NCI-H2081 treated with DMSO at 0.1 percent for 48 hours (cell line): ENCODE data around the gene PRKCQ.
"Not testable (repeated sequence)": the region's sequence is repeated elsewhere in the genome, so short reads cannot be mapped to it uniquely, and the experiment has no call there.

Experiments used
- DNase-seq: peaks from one replicate; lab custom pipeline; 2025; lab: John Stamatoyannopoulos, UW

Gene PRKCQ

DNA sequence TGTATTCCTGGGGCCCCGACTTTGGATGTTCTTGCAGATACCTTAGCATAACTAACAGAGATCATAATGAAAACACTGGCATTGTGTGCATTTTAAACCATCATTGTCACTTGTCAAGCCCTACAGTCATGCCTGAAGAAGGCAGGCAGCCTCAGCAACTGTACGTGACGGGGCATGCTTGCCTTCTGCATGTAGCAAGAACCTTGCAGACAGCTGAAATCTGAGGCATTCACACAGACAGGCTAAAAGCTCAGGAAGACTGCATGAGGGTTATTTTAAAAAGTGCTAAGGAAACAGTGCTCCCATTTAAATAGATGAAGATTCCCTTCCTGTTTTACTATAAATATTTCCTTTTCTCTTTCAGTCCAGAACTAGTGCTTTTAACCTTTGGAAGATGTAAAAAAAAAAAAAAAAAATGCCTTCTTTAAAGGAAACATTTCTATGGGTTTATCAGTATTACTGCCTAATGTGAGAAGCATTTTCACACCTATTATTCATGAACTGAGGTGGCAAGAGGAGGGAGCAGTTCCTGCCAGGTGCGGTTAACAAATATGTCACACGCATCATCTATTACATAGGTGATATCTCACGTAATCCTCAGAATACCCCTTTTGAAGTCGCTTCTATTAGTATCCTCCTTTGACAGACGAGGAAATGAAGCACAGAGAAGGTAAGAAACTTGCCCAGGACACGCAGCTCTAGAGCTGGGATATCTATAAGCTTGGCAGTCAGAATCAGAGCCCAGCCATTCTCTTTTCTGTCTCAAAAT lies 88.1 kb downstream of the PRKCQ start:
- DNase-seq = no peak

DNA sequence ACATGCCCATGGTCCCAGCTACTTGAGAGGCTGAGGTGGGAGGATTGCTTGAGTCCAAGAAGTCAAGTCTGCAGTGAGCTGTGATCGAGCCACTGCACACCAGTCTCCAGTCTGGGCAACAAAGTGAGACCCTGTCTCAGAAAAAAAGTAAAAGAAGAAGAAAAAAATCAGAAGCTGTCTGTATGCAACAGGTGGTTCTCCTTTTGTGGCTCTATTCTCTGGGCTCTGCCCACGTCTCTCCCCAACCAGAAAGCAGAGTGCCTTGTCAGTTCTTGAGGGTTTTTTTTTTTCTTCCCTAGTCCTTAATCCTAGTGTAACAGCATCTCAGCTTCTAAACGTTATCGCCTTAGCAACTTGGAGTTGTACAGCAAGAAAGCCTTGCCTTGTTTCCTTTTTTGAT lies 89.5 kb downstream of the PRKCQ start:
- no peak for DNase-seq

DNA sequence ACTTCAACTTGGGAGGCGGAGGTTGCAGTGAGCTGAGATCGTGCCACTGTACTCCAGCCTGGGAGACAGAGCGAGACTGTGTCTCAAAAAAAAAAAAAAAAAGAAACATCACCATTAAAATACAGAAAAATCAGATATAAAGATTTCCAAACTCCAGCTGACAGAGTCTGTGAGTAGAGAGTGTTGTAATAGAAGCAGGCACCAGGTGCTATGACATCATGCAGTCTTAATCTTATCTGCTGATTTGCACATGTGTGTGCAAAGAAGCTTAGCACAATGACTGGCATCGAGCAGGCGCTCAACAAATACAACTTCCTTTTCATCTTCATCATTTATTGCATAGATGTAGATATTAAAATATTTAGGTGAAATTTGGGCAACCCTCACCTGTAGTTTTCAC lies 92.2 kb downstream of the PRKCQ start:
- DNase-seq = no peak

DNA sequence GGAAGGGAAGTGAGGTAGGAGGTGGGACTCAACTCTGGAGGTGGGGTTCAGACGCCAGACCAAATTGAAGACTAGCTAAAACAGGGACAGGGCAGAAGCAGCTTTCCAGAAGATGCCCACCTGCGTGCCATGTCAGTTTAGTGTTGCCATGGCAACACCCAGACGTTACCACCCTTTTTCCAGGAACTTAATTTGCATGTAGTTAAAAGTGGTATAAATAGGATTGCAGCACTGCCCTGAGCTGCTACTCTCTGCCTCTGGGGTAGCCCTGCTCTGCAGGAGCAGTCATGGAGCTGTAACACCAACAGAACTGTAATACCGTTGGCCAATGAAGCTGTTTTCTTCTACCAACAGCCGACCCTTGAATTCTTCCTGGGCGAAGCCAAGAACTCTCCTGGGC lies 93.8 kb downstream of the PRKCQ start:
- no peak for DNase-seq

DNA sequence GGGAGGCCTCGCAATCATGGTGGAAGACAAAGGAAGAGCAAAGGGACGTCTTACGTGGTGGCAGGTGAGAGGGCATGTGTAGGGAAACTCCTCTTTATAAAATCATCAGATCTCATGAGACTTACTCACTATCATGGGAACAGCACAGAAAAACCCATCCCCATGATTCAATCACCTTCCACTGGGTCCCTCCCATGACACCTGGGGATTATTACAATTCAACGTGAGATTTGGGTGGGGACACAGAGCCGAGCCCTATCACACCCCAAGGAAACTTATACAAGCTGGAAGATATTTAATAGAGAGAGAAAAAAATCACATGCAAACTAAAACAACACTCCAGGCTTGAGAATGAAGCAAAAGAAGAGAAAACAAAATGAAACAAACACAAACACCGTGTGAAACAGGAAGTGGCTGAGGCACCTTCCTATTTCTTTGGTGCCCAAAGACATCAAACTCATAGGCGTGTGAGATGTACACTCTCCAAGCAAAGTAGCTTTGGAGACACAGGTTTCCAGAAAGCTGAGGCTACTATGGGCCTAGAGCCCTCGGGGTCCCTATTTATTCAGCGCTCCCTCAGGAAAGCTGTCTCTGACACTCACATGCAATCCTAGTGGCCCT lies 97.2 kb downstream of the PRKCQ start:
- DNase-seq = no peak

DNA sequence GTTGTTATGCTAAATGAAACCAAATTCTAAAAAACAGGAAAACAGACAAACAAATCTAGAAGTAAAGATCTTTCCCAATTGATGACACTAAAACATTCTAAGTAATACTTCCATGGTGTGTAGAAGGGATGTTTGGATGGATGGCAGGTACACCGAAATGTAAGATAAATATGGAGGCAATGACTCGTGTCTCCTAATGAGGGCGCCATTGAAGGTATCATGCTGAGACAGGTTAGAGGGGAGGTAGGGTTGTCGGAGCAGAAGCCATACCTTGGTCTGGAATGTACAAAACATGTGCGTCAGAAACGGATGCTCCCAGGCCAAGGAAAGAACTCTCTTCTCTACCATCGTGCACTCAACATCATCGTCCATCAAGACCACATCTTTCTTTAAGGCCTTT lies 101.4 kb downstream of the PRKCQ start:
- no peak for DNase-seq

DNA sequence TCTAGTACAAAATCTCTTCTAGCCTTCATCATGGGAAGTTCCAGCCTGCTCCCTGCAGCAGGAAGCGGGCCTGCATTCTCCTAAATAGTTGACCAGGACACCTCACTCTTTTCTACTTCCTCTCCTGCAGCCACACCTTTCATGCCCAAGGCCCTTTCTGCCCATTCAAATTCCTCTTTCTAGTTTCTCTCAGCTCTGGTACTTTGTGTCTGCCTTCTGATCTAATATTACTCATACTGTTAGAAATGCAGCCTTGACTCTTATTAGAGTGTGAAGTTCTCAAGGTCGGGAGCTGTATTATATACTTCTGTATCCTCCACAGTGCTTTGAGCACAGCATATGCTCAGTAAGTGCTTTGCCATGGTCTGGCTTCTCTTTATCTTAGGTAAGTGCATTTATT lies 103.1 kb downstream of the PRKCQ start:
- no peak for DNase-seq

DNA sequence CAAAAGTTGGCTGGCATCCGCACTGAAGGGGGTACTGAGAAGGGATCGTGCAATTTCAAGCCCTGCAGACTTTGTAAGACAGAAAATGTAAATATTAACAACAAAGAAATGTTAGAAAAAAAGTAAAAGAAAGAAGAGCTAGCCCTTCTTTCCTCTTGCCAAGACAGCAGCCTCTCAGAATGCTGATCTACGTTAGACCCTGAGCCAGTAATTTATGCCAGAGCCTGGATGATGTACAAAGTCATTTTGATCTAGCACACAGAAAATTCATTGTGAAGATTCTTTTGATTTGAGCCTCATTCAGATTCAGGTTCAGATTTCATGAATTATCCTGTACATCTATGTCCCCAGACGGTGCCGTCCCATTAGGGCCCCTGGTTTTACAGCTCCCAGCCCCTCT lies 105.2 kb downstream of the PRKCQ start:
- DNase-seq = no peak

DNA sequence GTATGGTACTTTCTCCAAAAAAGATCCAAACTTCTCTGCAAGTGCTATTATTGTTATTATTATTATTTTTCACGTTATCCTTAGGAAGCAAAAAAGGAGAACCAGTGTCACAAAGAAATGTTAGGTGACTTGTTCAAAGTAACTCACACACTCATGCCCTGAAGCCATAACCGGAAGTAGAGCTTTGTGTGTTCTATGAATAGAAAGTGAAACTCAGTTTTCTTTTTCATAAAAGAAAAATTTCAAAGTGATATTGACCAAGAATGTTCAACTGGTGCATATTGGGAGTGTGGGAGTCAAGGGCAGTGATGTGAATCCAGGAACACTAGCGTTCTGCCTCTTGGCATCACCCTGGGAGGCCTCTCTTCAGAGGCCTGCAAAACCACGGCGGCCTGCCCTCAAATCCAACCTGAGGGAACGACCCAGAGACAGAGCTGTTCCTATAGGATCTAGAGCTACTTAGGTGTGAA lies 106.1 kb downstream of the PRKCQ start:
- DNase-seq = no peak

DNA sequence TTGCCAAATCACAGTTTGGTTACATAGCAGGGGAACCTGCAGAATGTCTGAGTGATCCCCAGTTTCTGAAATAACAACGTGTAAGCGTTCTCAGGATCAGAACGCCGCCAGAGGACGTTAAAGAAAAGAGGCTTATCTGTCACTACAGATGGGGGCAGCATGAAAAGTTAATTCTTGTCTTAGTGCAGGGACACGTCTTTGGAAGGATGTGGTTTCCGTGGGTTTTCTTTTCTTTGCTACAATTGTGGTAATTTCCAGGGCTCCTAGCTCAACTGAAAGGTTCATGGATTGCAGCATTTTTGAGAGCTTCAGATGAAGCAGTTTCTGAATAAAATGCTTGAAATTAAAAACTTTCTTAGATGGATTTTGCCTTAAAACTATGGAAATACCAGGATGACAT lies 106.6 kb downstream of the PRKCQ start:
- DNase-seq = no peak

DNA sequence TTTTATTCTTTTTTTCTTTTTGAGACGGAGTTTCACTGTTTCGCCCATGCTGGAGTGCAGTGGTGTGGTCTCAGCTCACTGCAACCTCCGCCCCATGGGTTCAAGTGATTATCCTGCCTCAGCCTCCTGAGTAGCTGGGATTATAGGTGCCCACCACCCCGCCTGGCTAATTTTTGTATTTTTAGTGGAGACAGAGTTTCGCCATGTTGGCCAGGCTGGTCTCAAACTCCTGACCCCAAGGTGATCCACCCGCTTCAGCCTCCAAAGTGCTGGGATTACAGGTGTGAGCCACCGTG lies 107.4 kb downstream of the PRKCQ start:
- not testable (repeated sequence) for DNase-seq

DNA sequence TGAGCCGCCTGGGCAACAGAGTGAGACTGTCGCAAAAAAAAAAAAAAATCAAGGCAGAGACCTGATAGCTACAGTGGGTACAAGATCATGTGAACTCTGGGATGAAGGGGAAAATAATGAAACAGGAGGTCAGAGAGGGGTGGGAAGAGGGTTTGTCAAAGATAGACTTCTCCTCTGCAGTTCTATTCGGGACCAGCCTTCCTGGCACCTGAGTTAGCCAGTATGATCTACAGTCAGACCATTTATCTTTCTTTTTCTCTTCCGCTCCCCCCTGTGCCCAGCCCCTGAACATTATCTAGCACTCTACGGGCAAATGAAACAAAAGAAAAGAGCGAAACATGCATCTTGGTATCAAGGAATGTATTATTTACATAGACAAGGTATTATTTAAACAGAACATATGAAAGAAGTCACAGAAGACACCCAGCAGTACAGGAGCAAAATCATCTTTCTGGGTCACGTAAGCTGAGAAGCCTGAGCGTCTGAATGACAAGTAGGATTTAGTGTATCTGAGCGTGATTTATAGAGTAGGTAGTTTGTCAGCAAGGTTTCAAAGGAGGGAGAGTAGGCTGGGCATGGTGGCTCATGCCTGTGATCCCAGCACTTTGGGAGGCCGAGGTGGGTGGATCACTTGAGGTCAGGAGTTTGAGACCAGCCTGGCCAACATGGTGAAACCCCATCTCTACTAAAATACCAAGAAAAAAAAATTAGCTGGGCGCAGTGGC lies 109.0 kb downstream of the PRKCQ start:
- no peak for DNase-seq

DNA sequence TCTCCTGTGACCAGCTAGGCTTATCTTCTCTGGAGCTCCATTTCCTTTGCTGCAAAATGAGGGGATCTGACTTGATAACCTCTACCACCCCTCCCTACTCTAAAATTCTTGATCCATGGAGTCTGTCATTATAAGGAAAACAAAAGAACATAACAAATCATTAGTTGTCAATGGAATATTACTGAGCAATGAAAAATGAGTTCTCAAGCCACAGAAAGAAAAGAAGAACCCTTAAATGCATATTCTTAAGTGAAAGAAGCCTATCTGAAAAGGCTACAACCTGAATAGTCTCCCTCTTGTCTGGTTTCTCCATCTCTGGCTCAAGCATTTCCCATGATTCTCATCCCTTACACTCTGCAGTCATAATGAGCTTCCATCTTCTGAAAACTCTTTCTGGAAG lies 110.4 kb downstream of the PRKCQ start:
- no peak for DNase-seq

DNA sequence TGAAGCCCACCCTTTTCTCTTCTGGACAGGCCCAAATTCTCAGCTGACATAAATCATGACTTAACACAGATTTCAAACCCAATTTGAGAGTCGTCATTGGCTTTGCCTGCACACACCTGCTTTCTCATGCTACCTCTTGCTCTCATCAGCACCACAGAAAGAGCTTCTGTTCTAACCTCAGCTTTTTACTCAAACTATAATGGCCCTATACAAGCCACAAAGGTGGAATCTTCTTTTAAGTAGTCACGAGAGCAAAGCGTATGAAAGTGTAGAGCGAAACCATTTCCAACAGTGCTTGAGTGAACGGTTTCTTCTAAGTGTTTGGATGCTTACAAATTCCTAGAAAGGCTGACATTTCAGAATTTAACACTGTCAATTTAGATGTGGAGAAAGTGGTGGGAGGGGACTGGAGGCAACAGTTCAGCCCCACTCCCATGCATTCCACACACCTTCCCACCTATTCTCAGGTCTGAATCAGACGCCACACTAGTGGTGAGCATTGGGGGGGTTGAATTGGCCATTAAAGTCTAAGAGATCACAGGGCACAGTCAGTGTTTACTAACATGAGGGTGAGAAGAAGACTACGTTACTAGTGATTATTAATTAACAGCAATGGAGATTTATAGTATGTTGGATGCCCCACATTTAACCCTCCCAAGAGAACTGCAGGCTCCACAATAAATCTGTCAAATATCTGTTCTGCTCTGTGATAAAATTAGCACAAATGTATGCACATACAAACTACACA lies 114.0 kb downstream of the PRKCQ start:
- DNase-seq = no peak

DNA sequence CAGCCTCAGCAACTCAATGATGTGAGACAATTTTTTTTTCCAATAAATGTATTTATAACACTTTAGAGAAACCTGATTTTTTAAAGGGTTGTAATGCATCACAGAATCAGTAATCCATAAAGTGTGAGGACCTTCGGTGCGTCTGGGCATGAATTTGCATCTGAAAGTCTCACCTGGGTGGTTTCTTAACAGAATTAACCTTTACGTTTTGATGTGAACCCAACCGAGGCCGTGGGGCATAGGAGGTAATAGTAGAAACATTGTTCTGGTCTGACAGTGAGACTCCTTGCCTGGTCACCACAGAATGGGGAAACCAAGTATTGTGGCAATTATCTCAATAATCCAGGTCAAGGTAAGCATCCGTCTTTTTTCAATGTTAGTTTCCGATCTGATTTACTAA lies 114.6 kb downstream of the PRKCQ start:
- DNase-seq = no peak

DNA sequence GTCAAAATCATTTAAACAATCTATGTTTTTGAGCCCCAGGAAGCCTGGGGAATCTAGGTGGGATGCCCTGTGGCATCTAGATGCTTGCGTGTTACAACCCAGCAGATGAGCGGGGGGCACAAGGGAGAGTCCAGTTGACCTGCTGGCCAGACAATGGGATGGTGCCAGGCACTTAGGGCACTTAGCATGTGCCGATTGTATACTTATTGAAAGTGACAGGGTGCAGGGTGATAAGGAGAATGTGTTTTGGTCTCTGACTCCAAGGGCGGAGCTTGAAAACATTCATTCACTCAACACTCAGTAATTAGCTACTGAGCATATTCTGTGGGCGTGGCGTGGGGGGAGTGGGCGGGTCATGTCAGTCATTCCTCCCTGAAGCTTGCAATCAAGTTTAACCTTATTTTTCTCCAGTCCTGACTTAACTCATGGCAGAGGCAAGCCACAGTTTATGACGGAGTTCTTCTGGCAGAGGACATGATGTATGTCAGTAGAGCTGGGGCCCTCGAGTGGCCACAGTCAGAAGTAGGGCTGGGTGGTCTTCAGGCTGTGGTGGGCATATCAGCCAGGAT lies 115.1 kb downstream of the PRKCQ start:
- no peak for DNase-seq

DNA sequence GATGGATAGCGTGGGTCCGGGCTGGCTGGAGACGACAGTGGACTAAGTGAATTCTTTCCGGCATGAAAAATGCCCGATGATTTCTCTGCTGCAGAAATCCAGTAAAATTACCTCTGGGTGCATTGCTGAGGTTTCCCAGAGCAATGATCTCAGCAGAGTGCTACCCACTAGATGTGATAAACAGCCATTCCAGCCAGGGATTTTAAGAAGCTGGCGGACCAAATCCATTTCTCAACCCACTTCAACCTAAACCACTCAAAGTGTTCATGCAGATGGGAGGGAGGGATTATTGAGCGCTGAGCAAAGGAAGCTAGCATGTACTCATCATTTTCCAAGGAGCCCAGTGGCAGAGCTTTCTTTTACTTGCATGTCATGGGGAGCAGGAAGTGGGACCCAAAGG lies 116.7 kb downstream of the PRKCQ start:
- DNase-seq = no peak

DNA sequence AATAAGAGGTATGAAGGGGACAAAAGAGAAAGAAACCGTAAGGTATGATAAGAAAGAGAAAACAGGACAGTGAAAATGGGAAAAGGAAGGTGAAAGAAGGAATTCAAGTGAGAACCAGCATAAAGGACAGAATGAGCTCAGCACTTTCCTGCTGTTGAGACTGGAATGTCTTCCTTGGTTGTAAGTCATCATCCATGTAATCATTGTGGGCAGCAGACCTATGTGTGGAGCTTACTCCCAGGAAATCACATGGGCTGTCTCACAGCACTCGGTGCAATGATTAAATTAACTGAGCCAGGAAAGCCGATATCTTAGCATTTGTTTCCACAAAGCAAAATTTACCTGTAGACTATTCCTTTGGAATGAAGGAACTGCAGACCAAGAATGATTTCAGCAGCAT lies 118.1 kb downstream of the PRKCQ start:
- no peak for DNase-seq

DNA sequence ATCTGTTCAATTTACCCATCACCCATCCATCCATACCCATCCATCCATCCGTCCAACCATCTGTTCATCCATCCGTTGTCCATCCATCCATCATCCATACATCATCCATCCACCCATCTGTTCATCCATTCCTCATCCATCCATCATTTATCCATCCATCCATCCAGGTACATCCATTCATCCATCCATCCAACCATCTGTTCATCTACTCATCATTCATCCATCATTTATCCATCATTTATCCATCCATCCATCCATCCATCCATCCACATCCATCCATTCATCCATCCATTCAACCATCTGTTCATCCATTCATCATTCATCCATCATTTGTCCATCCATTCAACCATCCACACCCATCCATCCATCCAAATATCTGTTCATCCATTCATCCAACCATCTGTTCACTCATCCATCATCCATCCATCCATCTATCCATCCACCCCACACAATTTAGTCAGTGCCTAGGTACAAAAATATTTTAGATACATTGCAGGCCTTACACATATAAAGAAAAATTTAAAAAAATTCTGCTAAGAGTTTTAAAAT lies 119.1 kb downstream of the PRKCQ start:
- no peak for DNase-seq

DNA sequence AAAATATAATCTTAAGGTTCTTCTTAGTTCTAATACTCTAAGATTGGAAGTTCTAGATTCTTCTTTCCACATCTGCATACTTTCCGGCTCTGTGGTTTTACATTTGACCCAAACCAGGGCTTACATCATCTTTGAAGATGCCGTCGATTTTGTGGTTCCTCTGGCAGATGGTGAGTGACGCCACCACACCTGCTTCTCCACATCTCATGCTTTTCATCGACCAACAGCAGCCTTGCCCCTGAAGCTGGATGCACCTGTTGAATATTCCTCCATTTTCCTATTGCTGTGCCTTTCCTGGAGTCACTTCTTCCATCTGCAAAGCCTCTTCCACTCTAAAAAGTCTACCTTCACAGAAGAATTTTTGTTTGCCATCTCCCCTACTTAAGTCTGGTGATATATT lies 121.3 kb downstream of the PRKCQ start:
- DNase-seq = no peak

DNA sequence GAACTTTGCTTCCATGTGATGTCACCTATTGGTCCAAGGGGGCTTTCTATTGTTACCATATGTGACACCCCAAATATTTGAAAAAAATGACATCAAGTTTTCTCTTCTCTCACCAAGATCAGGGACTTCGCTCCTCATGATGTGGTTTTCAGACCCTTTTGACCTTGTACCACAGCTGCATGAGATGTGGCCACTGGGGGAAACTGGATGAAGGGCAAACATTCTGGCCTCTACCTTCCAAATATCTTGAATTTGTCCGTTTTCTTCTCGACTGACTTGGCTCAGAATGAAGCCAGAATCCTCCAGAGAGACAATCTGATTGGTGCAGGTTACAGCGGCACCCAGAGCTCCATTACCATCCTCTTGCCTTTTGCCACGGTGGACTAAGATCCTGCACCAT lies 122.7 kb downstream of the PRKCQ start:
- DNase-seq = no peak

DNA sequence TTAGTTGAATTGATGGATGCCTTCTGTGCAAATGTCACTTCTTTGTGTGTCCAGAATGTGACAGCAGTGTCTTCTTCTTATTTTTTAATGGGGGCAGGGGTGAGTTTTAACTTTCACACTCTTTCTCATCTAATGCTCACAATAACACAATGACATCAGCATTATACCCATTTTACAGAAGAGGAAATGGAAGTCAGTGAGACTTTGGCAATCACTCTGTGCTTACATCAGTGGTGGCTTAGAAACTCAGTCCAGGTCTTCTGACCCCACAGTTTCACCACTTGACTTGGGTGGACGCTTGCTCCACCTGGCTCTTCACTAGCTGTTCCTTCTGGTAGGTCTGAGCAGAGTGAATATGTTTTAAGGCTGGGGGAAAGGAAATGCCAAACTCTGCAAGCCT lies 124.0 kb downstream of the PRKCQ start:
- no peak for DNase-seq
